ENCODE measurements around the gene CACHD1. TPM values are rescaled to one million over a fixed set of nuclear protein-coding genes. Genes with fewer than 3 reads are reported as not detected.

The CACHD1 gene
- total RNA-seq, 1 experiment from 2014 or later: 29.9 TPM

GRCh38 chr1:64514197-64514765, 44.4 kb downstream of the CACHD1 start:
- no peak for DNase-seq (ENCODE audit: low read depth, low spot score)
- intact Hi-C loops (cut with micrococcal nuclease; ENCODE audit: unreplicated experiment): no loop called here
- no peak for ATAC-seq
- no TSS peak for BruUV-seq (replicated peaks)
- ChIA-PET POLR2A (interaction anchor here (0.5 to 0.6 kb wide), 2 partner anchors 37 to 103 kb away, joined by 3 to 7 read pairs; no protein-coding TSS in a partner anchor), CTCF (no interaction called here)
- Histone ChIP-seq H3K9me3 (ENCODE audit: control insufficient read depth, insufficient read depth, low read depth, low read length) (no peaks in the 10 kb centered on the region), H3K4me3 (ENCODE audit: low read depth in 2 of 2, low read length in 2 of 2) (no peak overlapping the region), H3K36me3 (ENCODE audit: control insufficient read depth, insufficient read depth, low read length) (no peaks in the 10 kb centered on the region), H3K27me3 (ENCODE audit: control insufficient read depth, insufficient read depth, low read length) (no peaks in the 10 kb centered on the region), H3K27ac (ENCODE audit: low read length) (peak overlapping the region; percentile 60), H3K4me1 (ENCODE audit: control insufficient read depth, insufficient read depth, low read length) (peaks cover 44% of the 10 kb centered on the region)
- TF ChIP-seq SIN3A (IDR thresholded peaks at IDR 0.05; ENCODE audit: borderline replicate concordance, insufficient read depth, low read depth, low read length): no peak
- TF ChIP-seq POLR2AphosphoS5 (IDR thresholded peaks at IDR 0.05; ENCODE audit: low read depth, low read length): no peak
- TF ChIP-seq, protein P1, sequence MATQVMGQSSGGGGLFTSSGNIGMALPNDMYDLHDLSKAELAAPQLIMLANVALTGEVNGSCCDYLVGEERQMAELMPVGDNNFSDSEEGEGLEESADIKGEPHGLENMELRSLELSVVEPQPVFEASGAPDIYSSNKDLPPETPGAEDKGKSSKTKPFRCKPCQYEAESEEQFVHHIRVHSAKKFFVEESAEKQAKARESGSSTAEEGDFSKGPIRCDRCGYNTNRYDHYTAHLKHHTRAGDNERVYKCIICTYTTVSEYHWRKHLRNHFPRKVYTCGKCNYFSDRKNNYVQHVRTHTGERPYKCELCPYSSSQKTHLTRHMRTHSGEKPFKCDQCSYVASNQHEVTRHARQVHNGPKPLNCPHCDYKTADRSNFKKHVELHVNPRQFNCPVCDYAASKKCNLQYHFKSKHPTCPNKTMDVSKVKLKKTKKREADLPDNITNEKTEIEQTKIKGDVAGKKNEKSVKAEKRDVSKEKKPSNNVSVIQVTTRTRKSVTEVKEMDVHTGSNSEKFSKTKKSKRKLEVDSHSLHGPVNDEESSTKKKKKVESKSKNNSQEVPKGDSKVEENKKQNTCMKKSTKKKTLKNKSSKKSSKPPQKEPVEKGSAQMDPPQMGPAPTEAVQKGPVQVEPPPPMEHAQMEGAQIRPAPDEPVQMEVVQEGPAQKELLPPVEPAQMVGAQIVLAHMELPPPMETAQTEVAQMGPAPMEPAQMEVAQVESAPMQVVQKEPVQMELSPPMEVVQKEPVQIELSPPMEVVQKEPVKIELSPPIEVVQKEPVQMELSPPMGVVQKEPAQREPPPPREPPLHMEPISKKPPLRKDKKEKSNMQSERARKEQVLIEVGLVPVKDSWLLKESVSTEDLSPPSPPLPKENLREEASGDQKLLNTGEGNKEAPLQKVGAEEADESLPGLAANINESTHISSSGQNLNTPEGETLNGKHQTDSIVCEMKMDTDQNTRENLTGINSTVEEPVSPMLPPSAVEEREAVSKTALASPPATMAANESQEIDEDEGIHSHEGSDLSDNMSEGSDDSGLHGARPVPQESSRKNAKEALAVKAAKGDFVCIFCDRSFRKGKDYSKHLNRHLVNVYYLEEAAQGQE (IDR thresholded peaks at IDR 0.05; ENCODE audit: insufficient read depth in 1 of 2, low read depth in 2 of 2, low read length in 1 of 2): no peak
- TF ChIP-seq TCF7L2 (IDR thresholded peaks at IDR 0.05; ENCODE audit: low read depth, low read length): no peak
- TF ChIP-seq, protein P2, sequence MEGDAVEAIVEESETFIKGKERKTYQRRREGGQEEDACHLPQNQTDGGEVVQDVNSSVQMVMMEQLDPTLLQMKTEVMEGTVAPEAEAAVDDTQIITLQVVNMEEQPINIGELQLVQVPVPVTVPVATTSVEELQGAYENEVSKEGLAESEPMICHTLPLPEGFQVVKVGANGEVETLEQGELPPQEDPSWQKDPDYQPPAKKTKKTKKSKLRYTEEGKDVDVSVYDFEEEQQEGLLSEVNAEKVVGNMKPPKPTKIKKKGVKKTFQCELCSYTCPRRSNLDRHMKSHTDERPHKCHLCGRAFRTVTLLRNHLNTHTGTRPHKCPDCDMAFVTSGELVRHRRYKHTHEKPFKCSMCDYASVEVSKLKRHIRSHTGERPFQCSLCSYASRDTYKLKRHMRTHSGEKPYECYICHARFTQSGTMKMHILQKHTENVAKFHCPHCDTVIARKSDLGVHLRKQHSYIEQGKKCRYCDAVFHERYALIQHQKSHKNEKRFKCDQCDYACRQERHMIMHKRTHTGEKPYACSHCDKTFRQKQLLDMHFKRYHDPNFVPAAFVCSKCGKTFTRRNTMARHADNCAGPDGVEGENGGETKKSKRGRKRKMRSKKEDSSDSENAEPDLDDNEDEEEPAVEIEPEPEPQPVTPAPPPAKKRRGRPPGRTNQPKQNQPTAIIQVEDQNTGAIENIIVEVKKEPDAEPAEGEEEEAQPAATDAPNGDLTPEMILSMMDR (IDR thresholded peaks at IDR 0.05): no peak
- in situ Hi-C loops (cut with HindIII; ENCODE audit: low pct_unique_long_range_greater_than_20kb, low sequenced_read_pairs): no loop called here

DNA sequence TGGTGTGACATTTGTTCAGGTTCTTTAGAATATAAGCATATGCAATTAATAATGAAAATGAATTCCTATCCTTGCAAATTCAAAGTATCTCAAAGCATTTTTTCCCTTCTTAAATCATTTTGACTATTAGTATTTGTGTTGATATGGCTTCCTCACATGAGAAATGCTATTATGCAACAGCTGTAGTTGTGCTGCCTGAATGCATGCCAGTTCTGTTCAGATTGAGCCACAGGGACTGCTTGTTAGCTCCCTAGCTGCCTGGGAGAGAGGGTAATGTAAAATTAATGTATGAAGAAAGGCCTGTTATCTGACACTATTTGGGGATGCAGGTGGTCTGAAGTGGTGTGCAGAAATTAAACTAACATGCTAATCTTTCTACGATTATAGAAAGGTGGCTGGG, 45.5 kb downstream of the CACHD1 start:
- BruUV-seq (replicated peaks): no TSS peak
- intact Hi-C loops (cut with micrococcal nuclease; ENCODE audit: unreplicated experiment): no loop called here

More for the DNA sequence above, 45.5 kb downstream of the CACHD1 start:
- ChIA-PET POLR2A (no interaction called here), CTCF (no interaction called here)
- DNase-seq (ENCODE audit: low read depth, low spot score): no peak
- H3K4me1 ChIP-seq (ENCODE audit: control insufficient read depth, insufficient read depth, low read length): peaks cover 52% of the 10 kb centered on the region
- no peak for ATAC-seq
- no peak overlapping the region for H3K4me3 ChIP-seq (ENCODE audit: low read depth in 2 of 2, low read length in 2 of 2)
- no peaks in the 10 kb centered on the region for H3K27me3 ChIP-seq (ENCODE audit: control insufficient read depth, insufficient read depth, low read length)
- no peaks in the 10 kb centered on the region for H3K9me3 ChIP-seq (ENCODE audit: control insufficient read depth, insufficient read depth, low read depth, low read length)
- H3K27ac ChIP-seq (ENCODE audit: low read length): no peak overlapping the region
- TF ChIP-seq SIN3A (IDR thresholded peaks at IDR 0.05; ENCODE audit: borderline replicate concordance, insufficient read depth, low read depth, low read length): no peak
- TF ChIP-seq TCF7L2 (IDR thresholded peaks at IDR 0.05; ENCODE audit: low read depth, low read length): no peak
- no peak for TF ChIP-seq POLR2AphosphoS5 (IDR thresholded peaks at IDR 0.05; ENCODE audit: low read depth, low read length)
- TF ChIP-seq, protein P2 (IDR thresholded peaks at IDR 0.05): no peak
- TF ChIP-seq, protein P1 (IDR thresholded peaks at IDR 0.05; ENCODE audit: insufficient read depth in 1 of 2, low read depth in 2 of 2, low read length in 1 of 2): no peak
- in situ Hi-C loops (cut with HindIII; ENCODE audit: low pct_unique_long_range_greater_than_20kb, low sequenced_read_pairs): no loop called here
- no peaks in the 10 kb centered on the region for H3K36me3 ChIP-seq (ENCODE audit: control insufficient read depth, insufficient read depth, low read length)
